Cardiac septum (tissue), 1 donor: Measurements from ENCODE around the gene MUC4. TPM values are rescaled to one million over a fixed set of nuclear protein-coding genes. Genes with fewer than 3 reads are reported as not detected.
"Not testable (repeated sequence)": the region's sequence is repeated elsewhere in the genome, so short reads cannot be mapped to it uniquely, and the experiment has no call there.

Experiments
- DNase-seq: peaks from one replicate; pipeline ENCODE4 v3.0.0-alpha.2; 2020; ENCODE audit warnings: low spot score
- intact Hi-C: fragments of 100-400 bp; cut with DNase I; formaldehyde crosslinking; loops from one replicate; pipeline ENCODE4 v1.14.0; 2022
- total RNA-seq: library from RNA; stranded (reverse); fragmentation: NEBNext Ultra II Directional; extraction: Animal tissue kit (Norgen Biotek cat#: 25700); gene quantifications from one replicate; pipeline ENCODE4 v1.2.1, GENCODE V29; 2021
- donor health status: DM: no; HTN: no; CAD: no.

The MUC4 gene
- total RNA-seq, 1 donor from 2014 or later = 0.03 TPM

DNA sequence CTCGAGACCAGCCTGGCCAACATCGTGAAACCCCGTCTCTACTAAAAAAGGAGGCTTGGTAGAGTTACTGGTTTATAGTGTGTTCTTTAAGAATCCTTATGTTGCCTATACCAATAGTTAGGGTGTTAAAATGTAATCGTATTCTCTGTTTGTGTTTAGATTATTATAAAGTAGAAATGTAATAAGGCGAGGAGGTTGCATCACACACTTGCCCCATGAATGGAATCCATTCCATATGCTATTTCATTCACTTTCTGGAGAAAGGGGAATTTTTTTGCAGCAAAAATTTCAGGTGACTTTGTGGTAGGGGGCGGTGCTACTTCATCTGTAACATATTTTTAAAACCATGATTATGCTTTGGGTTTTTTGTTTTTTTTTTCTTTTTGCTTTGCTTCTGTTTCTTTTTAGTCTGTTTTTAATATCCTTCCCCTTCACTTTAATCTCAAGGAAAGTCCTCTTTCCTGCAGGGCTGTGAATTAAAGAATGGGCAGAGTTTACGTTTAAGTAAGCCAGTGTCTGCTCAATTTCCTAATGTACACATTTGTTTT is 33.0 kb upstream of the MUC4 start:
- DNase-seq = no peak
- intact Hi-C loops = no loop called here

- no peak for DNase-seq
- intact Hi-C loops = no loop called here
These were observed 27.7 kb upstream of the MUC4 start for GRCh38 chr3:195839260-195840010.

- intact Hi-C loops = no loop called here
- no peak for DNase-seq
These were observed 27.0 kb upstream of the MUC4 start for GRCh38 chr3:195838714-195839113.

- DNase-seq = no peak
- intact Hi-C loops = no loop called here
These were observed 24.9 kb upstream of the MUC4 start for GRCh38 chr3:195836476-195837135.

DNA sequence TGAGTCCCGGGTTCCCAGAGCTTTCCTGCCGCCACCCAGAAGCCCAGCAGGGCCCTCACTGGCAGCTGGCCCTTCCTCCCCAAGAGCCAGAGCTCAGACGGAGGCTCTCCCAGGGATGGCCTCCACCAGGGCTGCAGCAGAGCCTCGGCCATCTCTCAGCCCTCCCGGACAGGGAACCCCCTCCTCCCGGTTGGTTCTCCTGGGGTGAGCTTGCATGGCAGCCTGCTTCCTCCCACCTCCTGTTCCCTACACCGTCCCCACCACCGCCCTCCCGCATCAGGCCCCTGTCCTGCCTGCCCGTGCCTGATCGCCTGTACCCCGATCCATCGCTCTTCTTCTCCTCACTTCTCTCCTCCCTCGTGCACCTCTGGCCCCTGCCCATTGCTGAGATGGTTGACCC is 24.1 kb upstream of the MUC4 start:
- DNase-seq = no peak
- intact Hi-C loops = no loop called here

DNA sequence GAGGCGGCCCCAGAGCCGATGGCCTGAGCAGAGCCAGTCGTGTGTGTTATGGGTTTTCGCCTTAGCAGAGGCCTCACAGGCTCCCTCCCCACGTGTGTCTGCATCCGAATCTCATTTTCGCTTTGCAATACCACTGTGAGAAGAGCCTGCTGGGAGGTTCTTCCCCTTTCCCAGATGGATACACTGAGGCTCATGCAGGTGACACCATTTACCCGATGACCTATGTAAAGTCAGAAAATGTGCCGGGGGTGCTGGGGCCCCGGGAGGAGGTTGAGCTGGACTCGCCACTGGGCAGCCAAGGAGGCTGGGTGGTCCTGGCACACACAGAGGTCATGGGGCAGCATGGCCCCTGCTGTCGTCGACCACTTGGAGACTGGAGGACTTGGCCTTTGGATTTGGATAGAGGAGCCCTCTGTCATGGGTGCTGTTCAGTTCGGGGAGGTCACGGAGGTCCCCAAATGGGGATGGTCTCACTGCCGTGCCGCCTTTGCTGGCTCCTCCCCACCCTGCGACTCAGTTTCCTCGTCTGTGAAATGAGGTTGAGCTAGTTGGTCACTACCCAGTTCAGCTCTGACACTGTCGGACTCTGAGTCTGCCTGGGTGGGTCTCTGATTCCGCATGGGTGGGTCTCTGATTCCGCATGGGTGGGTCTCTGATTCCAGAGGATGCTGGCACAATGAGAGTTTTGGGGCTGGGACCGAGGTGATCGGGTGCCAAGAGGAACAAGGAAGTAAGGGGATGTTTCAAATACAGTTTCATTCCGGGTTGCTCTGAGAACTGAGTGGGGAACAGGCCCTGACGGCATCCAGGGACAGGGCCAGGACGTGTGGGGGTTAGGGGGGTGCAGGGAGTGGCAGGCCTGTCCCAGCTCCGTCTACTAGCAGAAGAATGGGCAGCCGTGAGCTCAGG is 23.2 kb upstream of the MUC4 start:
- intact Hi-C loops = no loop called here
- DNase-seq = no peak

GRCh38 chr3:195829897-195830254 is 18.1 kb upstream of the MUC4 start:
- intact Hi-C loops = no loop called here
- no peak for DNase-seq

- intact Hi-C loops = no loop called here
These were observed 17.0 kb upstream of the MUC4 start for GRCh38 chr3:195828762-195829161.

GRCh38 chr3:195825857-195826804 is 14.4 kb upstream of the MUC4 start:
- intact Hi-C loops = no loop called here
- no peak for DNase-seq

More at GRCh38 chr3:195828762-195829161, 17.0 kb upstream of the MUC4 start:
- DNase-seq = no peak

DNA sequence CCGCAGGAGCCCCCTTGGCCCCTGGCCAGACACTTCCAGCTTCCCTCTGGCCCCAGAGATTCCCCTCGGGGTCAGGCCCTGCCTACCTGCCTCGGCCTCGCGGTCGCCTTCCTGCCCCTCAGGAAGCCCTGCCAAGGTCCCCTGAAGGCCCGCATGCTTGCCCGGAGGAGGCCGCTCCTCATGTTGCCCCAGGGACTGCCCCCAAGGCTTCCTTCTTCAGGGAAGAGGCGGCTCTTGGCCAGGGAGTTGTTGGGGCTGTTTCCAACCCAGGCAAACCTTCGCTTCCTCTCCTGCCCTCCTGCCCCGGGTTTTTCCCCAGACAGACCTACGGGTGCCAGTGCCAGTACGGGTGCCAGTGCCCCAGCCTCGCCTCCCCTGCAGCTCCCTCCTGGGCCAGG is 13.5 kb upstream of the MUC4 start:
- intact Hi-C loops = no loop called here
- DNase-seq = no peak

- DNase-seq, intact Hi-C loops: not testable (repeated sequence)
These were observed 12.9 kb upstream of the MUC4 start for GRCh38 chr3:195824425-195825190.

- DNase-seq = no peak
- intact Hi-C loops = no loop called here
These were observed 12.3 kb upstream of the MUC4 start for GRCh38 chr3:195823999-195824398.

- no peak for DNase-seq
These were observed 11.6 kb upstream of the MUC4 start for GRCh38 chr3:195823280-195823679.

DNA sequence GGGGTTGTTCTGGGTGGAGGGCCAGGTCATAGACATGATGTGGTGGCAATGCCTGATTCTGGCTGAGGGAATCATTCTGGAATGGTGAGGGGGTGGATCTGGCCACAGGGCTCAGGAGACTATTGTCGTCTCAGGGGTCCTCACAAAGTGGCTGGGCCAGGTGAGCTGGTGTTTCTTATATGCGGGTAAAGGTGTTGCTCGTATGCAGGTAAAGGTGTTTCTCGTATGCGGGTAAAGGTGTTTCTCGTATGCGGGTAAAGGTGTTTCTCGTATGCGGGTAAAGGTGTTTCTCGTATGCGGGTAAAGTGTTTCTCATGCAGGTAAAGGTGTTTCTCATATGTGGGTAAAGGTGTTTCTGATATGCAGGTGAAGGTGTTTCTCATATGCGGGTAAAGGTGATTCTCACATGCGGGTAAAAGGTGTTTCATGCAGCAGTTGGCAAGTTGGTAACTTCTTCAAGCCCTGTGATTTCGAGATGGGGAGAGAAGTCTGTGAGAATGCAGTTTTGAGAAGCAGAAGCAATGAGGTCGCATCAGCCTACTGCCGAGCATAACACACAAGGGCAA is 10.5 kb upstream of the MUC4 start:
- no peak for DNase-seq
- intact Hi-C loops = no loop called here

More at GRCh38 chr3:195823280-195823679, 11.6 kb upstream of the MUC4 start:
- intact Hi-C loops = no loop called here

DNA sequence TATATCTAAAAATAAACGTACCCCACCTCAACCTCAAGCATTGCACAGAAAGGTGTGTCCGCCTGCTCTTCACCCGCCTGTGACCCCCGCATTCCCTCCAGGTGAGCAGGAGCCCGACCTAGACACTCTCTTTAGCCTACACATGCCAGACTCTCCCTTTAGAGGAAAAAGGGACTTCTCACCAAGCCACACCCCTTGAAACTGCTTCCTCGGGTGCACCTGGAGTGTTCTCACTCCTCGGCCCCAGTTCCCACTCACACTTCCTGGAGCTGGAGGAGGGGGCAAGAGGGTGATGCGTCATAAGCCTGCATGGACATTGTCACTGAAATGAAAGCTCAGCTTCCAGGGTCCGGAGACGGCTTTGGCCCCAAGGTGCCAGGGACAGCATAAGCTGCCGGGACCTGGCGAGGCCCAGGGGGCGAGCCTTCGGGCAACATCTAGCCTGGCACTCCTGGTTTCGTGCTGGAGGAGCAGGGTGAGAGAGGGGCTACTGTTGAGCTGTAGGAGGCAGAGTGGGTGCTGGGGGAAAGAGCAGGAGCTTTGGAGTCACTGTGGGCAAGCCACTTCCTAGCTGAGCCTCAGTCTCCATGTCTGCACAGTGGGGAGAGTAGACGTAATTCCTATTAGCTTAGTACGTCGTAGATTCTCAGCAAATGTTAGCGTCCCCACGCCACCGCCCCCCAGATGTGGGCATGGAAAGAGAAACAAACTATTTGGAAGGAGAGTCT is 9.8 kb upstream of the MUC4 start:
- DNase-seq = no peak
- intact Hi-C loops = no loop called here

- DNase-seq = no peak
- intact Hi-C loops = no loop called here
These were observed 9.2 kb upstream of the MUC4 start for GRCh38 chr3:195820901-195821300.

GRCh38 chr3:195820186-195820585 is 8.5 kb upstream of the MUC4 start:
- intact Hi-C loops = no loop called here

More at GRCh38 chr3:195820186-195820585, 8.5 kb upstream of the MUC4 start:
- DNase-seq = no peak
